Cerebellar nuclear complex (tissue), 1 donor: Measurements from ENCODE around the gene ADPRM.
"Not testable (repeated sequence)": the region's sequence is repeated elsewhere in the genome, so short reads cannot be mapped to it uniquely, and the experiment has no call there.

Experiments
- DNase-seq, 2 experiments: peaks; one replicate each; lab custom pipeline; 2025; lab: John Stamatoyannopoulos, UW

Gene ADPRM

DNA sequence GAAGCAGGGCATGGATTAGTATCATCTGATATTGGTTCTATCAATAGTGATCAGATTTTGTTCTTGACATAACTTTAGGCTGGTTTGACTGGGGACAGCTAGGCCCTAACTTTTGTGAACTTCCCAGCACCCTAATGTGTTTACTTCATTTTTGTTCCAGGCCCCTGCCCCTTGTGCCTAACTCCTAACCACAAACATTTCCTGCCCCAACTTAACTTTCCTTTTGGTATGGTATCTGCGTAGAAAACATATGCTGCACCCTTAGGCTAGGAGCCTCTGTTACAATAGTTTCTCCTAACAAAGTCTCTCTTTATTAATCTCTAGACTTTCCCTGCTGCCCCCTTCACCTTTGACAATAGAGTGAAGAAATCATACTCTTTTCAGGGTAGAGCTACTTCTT lies 2.5 kb downstream of the ADPRM start:
- no peak for DNase-seq

DNA sequence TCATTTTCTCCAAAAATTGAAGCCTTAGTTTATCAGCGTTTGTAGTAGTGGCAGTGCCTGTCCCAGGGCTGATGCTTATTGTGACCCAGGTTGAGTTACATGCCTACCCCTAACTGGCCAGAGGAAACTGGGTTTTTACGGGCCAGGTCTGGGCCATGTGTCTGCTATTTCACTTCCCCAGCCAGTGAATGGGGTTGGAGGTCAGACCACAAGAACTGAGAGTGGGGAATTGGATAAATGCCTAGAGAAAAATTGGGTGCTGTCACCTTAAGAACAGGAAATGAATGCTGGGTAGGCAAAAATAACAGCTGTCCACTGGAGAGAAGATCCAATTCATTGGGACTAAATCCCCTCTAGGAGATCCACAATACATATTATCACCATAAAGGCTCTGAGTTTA lies 5.2 kb downstream of the ADPRM start:
- no peak for DNase-seq

DNA sequence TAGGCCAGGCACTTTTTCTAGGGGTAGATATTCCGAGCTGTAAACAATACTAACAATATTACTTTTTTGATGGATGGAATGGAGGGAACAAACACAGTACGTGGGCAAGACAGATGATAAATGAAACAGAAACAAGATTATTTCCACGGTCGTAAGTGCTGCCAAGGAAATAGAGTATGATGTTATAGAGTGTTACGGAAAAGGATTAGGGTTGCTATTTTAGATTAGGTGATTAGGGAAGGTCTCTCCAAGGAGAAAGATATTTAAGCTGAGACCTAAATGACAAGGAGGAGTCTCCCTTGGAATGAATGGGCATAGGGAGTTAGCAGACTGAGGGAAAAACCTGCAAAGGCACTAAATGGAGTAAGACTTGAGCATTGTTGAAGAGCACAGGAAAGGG lies 8.3 kb downstream of the ADPRM start:
- no peak for DNase-seq

- no peak for DNase-seq
Observed at GRCh38 chr17:10713318-10713717, 15.9 kb downstream of the ADPRM start.

DNA sequence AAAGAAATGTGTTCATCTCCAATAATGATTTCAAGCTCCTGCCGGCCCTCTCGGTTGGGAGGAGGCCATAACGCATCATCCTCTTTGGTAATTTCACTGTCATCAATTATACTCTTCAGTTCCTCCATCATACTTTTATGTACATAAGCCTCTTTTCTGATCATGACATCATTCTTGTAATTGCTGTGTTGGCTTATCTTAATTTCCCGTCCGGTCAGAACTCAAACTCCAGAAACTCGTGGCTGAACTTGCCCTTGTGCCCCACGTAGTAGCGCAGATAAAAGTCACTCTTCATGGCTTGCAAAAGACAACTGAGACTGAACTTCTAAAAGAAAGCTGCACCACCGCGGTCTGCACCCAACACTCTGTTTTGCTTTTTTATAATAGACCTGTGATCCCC lies 18.8 kb downstream of the ADPRM start:
- DNase-seq = no peak

GRCh38 chr17:10718547-10718946 lies 21.2 kb downstream of the ADPRM start:
- no peak for DNase-seq

- no peak for DNase-seq
Observed at GRCh38 chr17:10724546-10725195, 27.3 kb downstream of the ADPRM start.

DNA sequence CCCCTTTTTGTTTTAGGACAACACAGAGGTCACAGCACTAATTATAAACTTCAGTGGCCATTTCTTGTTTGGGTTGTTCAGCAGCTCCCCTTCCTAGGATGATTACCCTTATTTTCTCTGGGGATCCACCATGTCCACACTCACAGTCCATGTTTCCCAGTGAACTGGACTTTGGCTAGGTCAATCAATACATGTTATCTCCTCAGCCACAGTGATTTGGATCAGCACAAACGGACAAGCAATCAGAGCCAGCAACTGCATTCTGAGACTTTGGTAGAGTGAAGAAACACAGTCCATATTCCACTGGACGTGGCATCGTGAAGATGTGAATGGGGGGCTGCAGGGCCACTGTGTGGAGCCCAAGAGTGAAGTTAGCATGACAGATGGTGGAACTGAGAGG lies 27.9 kb downstream of the ADPRM start:
- DNase-seq = no peak

GRCh38 chr17:10726196-10726595 lies 28.8 kb downstream of the ADPRM start:
- DNase-seq = no peak

- no peak for DNase-seq
Observed at GRCh38 chr17:10727192-10727591, 29.8 kb downstream of the ADPRM start.

- DNase-seq = no peak
Observed at GRCh38 chr17:10728331-10728892, 31.0 kb downstream of the ADPRM start.

DNA sequence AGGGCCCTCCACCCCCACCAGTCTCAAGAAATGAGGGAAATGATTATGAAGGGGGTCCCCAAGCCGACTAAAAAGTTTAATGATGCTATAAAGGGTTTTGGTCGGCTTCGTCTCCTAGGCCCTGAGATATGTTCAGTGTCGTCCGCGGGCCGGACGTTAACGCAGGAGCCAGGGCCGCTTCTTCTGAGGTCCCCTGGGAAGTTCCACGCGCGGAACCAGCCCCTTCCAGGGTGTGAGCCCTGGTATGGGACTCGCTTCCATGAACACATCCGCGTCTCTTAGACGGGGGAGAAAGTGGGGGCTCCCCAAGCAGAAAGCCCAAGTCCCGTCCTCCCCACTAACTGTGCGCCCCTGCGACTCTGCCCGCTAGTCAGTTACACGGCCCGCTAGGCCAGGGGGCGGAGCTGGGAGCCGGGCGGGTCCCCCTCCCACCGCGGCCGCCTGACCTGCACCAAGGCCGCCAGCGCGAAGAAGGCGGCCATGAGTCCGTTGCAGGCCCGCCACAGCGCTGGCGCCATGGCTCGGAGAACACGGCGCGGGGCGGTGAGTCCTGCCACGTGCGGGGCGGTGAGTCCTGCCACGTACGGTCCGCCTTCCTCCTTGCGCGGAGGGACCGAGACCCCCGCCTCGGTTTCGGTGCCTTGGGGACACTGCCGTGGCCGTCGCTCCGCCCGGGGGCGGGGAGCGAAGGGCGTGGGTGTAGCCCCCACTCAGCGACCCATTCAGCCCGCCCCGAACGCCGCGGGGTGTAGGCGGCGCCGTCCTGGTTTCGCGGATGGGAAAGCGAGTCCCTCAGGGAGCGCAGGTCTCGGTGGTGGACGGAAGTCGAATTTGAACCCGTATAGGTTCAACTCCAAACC lies 32.2 kb downstream of the ADPRM start, which contains the start of gene TMEM220:
TSS of gene TMEM220 (minus strand) at position 690 of the 860 bp plus-strand sequence. CDS start at position 518, 172 bp downstream.
- no peak for DNase-seq

GRCh38 chr17:10730247-10730646 lies 32.9 kb downstream of the ADPRM start:
- DNase-seq = not testable (repeated sequence)

- no peak for DNase-seq
Observed at GRCh38 chr17:10731408-10731879, 34.0 kb downstream of the ADPRM start.

DNA sequence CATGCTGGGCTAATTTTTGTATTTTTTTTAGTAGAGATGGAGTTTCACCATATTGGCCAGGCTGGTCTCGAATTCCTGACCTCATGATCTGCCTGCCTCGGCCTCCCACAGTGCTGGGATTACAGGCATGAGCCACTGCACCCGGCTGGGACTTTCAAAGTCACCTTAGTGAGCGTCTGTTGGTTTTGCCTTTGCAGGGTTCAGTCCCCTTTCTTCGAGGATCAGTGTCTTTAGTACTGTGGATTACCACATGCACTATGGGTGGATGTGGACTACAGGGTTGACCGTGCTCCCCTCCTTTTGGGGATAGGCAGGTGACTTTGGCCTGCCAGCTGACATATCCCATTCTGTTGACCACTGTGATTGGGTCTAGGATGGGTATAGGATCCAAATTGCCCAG lies 34.7 kb downstream of the ADPRM start:
- not testable (repeated sequence) for DNase-seq

DNA sequence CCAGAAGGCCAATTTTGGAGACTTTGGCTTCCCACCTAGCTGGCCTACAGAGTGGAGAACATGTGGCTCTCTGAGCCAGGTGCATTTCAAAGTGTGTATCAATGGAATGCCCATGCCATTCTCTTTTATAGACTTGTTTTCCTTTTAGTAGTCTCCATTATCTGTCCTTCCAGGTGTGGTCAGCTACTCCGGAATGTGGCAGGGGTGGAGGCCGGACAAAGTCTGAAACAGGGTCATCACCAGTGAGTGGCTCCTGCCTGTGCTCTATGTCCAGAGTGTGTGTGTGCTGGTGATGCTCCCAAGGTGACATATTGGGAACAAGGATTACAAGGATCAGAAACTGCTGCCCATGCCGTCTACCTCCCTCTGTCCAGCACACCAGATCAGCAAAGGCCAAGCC lies 36.3 kb downstream of the ADPRM start:
- DNase-seq = no peak

- DNase-seq = no peak
Observed at GRCh38 chr17:10735251-10735650, 37.9 kb downstream of the ADPRM start.

DNA sequence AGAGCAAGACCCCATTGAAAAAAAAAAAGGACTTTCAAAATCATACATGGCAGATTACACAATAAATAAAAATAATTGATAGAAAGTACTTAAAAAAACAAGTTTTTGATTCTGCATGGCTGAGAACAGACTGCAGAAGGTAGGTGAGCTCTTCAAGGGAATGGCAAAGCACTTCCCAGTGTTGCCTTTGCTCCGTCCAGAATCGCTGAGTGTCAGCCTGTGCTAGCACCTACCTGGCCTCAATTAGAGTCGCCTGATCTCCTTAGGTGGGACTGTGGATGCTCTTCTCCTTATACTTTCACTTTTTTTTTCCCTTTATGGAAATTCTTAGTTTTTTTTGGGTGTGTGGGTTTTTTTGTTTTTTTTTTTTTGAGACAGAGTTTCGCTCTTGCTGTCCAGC lies 38.4 kb downstream of the ADPRM start:
- no peak for DNase-seq

DNA sequence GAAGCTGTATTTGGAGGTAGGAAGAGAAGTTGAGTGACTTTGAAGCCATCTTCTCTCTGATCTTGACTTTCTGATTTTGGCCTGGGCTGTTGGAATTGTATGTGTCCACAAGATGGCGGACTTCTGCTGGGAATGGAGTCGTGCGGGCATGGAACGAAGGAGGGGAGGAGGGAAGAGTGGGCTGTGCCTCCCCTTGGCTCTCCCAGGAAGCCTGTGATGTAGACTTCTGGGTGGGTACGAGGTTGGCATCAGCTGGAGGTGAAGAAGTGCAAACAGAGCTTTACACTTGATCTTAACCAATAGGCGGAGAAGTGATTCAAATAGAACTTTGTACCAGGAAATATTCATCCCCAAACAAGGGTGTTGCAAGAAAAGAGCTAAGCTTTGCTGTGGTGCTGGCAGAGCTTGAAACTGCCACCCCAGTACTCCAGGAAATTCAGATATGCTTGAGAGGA lies 39.8 kb downstream of the ADPRM start:
- no peak for DNase-seq

GRCh38 chr17:10737736-10738135 lies 40.3 kb downstream of the ADPRM start:
- DNase-seq = no peak

GRCh38 chr17:10738521-10739258 lies 41.3 kb downstream of the ADPRM start:
- DNase-seq = no peak

DNA sequence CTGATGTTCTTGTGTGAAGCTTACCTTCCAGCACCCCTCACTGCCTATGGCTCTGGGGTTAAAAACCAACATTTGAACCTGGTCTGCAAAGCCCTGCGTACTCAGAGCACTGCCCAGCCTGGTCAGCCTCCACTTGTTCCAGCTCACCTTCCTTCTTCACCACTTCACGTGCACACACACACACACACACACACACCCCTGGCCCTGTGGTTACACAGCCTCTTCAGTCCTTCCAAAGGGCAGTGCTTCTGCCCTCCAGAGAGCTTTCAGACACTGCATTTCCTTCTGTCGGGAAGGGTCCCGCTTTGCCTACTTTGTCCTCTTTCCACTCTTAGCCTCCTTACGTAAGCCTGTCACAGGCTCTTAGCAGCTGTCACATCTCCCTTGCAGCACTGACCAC lies 42.0 kb downstream of the ADPRM start:
- DNase-seq = no peak
